Pancreas (tissue), 10 donors: Measurements from ENCODE around the gene VPS35L. TPM values are rescaled to one million over a fixed set of nuclear protein-coding genes. Genes with fewer than 3 reads are reported as not detected.
"Not testable (repeated sequence)": the region's sequence is repeated elsewhere in the genome, so short reads cannot be mapped to it uniquely, and the experiment has no call there.

Source experiments
- ATAC-seq, 4 donors: fragments of 200-7000 bp; cut with Tn5 transposase; one replicate each; pipeline versions ENCODE4 v1.8.0 to v1.9.1; 2020; ENCODE audit warnings: mild to moderate bottlenecking in 4 of 4, moderate library complexity in 4 of 4
- DNase-seq, 6 donors: peaks; one replicate each; pipeline ENCODE4 v3.0.0-alpha.2; 2020
- FAIRE-seq: peaks from 2 replicates; lab custom pipeline; 2012; peaks lifted over from hg19 to GRCh38; lab: Jason Lieb, UNC
- H3K27ac ChIP-seq, 4 donors: fragments of 200-600 bp; sonication (generic); 1 replicate in 3 of 4; 2 replicates in 1 of 4; pipeline versions ENCODE4 v1.5.0 to v1.8.0; 2020
- H3K27me3 ChIP-seq, 4 donors: fragments of 200-600 bp; one replicate each; pipeline ENCODE4 v1.8.0; 2021
- H3K36me3 ChIP-seq, 3 donors: fragments of 200-600 bp; sonication (generic) in 1 of 3; one replicate each; pipeline versions ENCODE4 v1.5.0 to v1.8.0; 2020 to 2021
- H3K4me1 ChIP-seq, 3 donors: fragments of 200-600 bp; one replicate each; pipeline ENCODE4 v1.8.0; 2021
- H3K4me3 ChIP-seq, 4 donors: fragments of 200-600 bp; sonication (generic) in 2 of 4; one replicate each; pipeline versions ENCODE4 v1.5.0 to v1.8.0; 2020 to 2021
- H3K9me3 ChIP-seq, 4 donors: fragments of 200-600 bp; one replicate each; pipeline ENCODE4 v1.8.0; 2021
- WGBS, 2 donors: extraction: QIAGEN DNeasy Blood & Tissue Kit; methylation state at CpG; one replicate each; pipeline ENCODE4 v1.1.7; 2013; 5-methylcytosine and 5-hydroxymethylcytosine counted together
- intact Hi-C, 3 donors: fragments of 100-400 bp; cut with DNase I; formaldehyde crosslinking; loops; one replicate each; pipeline versions ENCODE4 v1.11.1 to v1.14.2; 2022
- polyA plus RNA-seq, 2 donors: library from polyadenylated mRNA; stranded (reverse); fragments of 200-250 nt; gene quantifications; one replicate each; pipeline ENCODE4 v1.2.3, GENCODE V29; 2013
- total RNA-seq, 6 donors: library from RNA; stranded (reverse); fragmentation: NEBNext Ultra II Directional in 4 of 6; extraction: Animal tissue kit (Norgen Biotek cat#: 25700) in 4 of 6; gene quantifications; one replicate each; pipeline versions ENCODE4 v1.2.1 to v1.2.4, GENCODE V29; 2021 to 2023
- TF ChIP-seq, protein P1 (sequence below), 4 donors: fragments of 200-600 bp; sonication (generic) in 3 of 4; IDR thresholded peaks; one replicate each; pipeline versions ENCODE4 v1.5.0 to v1.8.0; 2021; ENCODE audit warnings: antibody characterized with exemption in 4 of 4
- donor health status: healthy with polysubstance abuse.
- donor health status: DM: no; HTN: no; CAD: no; lungs with moderate emphysema.
- donor health status: DM: no; HTN: no; CAD: no.
- donor health status: control.
- donor health status: control.
- donor health status: Bipolar disorder and iron deficiency.
- donor health status: DM: yes; HTN: yes; CAD: no.
- donor health status: DM: no; HTN: no; CAD: no.
- donor health status: DM: no; HTN: no; CAD: no.
- donor health status: DM: yes; HTN: yes; CAD: no.

The VPS35L gene
- total and polyA plus RNA-seq, 8 donors: 15.2 to 35.3 (median 22.3) TPM

DNA sequence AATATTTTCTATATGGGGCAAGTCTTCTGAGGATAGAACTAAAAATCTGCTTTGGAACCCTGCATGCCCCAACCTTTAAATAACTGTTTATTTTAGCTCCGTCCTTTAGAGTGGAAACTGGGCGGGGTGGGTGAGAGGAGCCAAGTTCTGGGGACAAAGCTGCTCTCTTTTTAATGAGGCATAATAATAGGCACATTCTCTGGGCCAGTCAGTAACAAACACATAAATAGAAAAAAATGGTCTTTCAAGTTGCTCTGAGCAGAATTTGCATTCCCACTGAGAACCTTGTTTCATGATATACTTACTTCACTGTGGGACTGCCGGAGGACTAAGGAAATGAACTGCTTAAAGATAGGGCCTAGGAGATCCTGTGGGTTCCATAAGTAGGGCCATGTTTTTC lies 111.0 kb downstream of the VPS35L start:
- no peak for ATAC-seq
- DNase-seq: no peak
- intact Hi-C loops: no loop called here
- FAIRE-seq: no peak
- Histone ChIP-seq H3K4me3 (no peak overlapping the region), H3K9me3 (no peaks in the 10 kb centered on the region), H3K27ac (no peak overlapping the region), H3K36me3 (peaks cover 0 to 10% (median 0%) of the 10 kb centered on the region in 3 donors), H3K27me3 (no peaks in the 10 kb centered on the region), H3K4me1 (no peaks in the 10 kb centered on the region)
- WGBS, 2 donors: 69 to 76% methylated on average over 3 of the region's 3 CpGs
- TF ChIP-seq, protein P1, sequence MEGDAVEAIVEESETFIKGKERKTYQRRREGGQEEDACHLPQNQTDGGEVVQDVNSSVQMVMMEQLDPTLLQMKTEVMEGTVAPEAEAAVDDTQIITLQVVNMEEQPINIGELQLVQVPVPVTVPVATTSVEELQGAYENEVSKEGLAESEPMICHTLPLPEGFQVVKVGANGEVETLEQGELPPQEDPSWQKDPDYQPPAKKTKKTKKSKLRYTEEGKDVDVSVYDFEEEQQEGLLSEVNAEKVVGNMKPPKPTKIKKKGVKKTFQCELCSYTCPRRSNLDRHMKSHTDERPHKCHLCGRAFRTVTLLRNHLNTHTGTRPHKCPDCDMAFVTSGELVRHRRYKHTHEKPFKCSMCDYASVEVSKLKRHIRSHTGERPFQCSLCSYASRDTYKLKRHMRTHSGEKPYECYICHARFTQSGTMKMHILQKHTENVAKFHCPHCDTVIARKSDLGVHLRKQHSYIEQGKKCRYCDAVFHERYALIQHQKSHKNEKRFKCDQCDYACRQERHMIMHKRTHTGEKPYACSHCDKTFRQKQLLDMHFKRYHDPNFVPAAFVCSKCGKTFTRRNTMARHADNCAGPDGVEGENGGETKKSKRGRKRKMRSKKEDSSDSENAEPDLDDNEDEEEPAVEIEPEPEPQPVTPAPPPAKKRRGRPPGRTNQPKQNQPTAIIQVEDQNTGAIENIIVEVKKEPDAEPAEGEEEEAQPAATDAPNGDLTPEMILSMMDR (IDR thresholded peaks at IDR 0.05): no peak

DNA sequence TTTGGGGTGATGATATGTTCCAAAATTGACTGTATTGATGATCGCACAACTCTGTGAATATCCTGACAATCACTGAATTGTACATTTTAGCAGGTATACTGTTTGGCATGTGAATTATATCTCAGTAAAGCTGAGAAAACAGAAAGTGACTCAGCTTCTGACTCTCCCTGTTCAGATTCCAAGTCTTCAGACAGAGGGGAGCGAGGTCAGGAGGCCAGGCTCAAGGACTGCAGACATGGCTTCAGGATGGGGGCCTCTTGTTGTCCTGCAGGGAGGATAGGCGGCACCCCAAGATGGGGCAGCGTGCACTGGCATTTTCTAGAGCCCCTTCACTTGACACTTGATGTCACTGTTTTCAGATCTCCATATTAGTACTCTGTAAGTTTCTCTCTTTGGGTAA lies 116.9 kb downstream of the VPS35L start:
- peaks cover 0 to 10% (median 0%) of the 10 kb centered on the region in 3 donors for H3K36me3 ChIP-seq
- 96 to 98% methylated on average over 4 of the region's 4 CpGs for whole genome bisulfite sequencing, 2 donors
- no peak for FAIRE-seq
- H3K27ac ChIP-seq: no peak overlapping the region
- TF ChIP-seq, protein P1 (IDR thresholded peaks at IDR 0.05): no peak
- H3K4me1 ChIP-seq: no peaks in the 10 kb centered on the region
- H3K4me3 ChIP-seq: no peak overlapping the region
- no peaks in the 10 kb centered on the region for H3K9me3 ChIP-seq
- H3K27me3 ChIP-seq: no peaks in the 10 kb centered on the region
- intact Hi-C loops: no loop called here
- ATAC-seq: no peak
- no peak for DNase-seq

DNA sequence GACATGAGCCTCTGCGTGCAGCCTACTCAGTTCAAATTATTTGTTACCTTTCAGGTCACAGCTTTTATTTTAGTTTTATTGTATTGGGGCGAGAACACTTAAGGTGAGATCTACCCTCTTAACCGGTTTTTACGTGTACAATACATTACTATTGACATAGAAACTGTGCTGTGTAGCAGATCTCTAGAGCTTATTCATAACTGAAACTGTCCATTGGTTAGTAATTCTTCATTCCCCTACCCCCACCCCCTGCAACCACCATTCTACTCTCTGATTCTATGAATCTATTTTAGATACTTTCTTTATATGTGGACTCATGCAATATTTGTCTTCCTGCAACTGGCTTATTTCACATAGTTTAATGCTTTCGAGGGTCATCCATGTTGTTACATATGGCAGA lies 119.0 kb downstream of the VPS35L start:
- TF ChIP-seq, protein P1 (IDR thresholded peaks at IDR 0.05): no peak
- no peaks in the 10 kb centered on the region for H3K9me3 ChIP-seq
- FAIRE-seq (no peak), ATAC-seq (no peak), DNase-seq (no peak)
- peaks cover 0 to 1% (median 0%) of the 10 kb centered on the region in 3 donors for H3K36me3 ChIP-seq
- H3K4me1 ChIP-seq: no peaks in the 10 kb centered on the region
- H3K27ac ChIP-seq: no peak overlapping the region
- 97% methylated on average over 5 of the region's 5 CpGs for WGBS, 2 donors
- H3K4me3 ChIP-seq: no peak overlapping the region
- intact Hi-C loops: no loop called here
- no peaks in the 10 kb centered on the region for H3K27me3 ChIP-seq

DNA sequence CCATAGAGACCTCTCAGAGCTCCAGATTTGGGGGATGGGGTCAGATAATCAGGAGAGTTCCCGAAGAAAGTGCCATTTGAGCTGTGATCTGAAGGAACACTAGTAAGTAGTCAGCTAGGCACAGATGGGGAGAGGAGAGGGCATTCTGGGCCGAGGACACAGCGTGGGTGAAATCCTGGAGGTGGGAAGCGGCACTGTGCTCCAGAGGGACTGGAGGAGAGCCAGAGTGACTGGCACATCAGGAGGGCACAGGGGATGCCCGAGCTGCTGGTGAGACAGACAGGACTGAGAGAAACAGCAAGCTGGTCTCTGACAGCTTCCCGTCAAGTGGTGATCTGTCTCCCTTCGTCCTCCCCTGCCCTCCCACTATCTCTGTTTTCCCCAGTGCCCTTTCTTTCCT lies 121.9 kb downstream of the VPS35L start:
- intact Hi-C loops: no loop called here
- TF ChIP-seq, protein P1 (IDR thresholded peaks at IDR 0.05): no peak
- H3K36me3 ChIP-seq: no peaks in the 10 kb centered on the region
- no peak for FAIRE-seq
- H3K27me3 ChIP-seq: no peaks in the 10 kb centered on the region
- no peak overlapping the region for H3K27ac ChIP-seq
- no peaks in the 10 kb centered on the region for H3K9me3 ChIP-seq
- ATAC-seq: no peak
- WGBS, 2 donors: 83 to 92% methylated on average over 7 of the region's 7 CpGs
- H3K4me3 ChIP-seq: no peak overlapping the region
- no peak for DNase-seq
- no peaks in the 10 kb centered on the region for H3K4me1 ChIP-seq

DNA sequence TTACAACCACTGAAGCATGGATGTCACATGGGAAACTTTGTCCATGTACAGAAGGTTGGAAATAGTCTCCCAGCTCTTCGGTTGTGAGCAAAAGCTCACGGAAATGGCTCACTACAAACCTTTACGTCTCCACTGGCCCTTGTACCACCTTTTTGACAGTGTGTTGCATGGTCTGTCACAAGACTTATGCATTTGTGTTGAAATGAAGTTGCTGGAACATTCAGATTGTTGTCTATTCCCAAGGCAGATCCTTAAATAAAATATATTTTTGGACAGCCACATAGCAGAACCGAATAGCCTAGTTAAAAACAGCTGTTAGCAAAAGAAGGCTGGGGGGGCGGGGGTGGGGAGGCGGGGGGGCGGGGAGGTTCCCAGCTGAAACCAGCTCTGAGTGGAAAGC lies 123.3 kb downstream of the VPS35L start:
- Histone ChIP-seq H3K4me1 (no peaks in the 10 kb centered on the region), H3K9me3 (no peaks in the 10 kb centered on the region), H3K4me3 (no peak overlapping the region), H3K27me3 (no peaks in the 10 kb centered on the region), H3K36me3 (peaks cover 0 to 8% (median 6%) of the 10 kb centered on the region in 3 donors), H3K27ac (no peak overlapping the region)
- no peak for DNase-seq
- TF ChIP-seq, protein P1 (IDR thresholded peaks at IDR 0.05): no peak
- intact Hi-C loops: no loop called here
- 90 to 93% methylated on average over 7 of the region's 7 CpGs for WGBS, 2 donors
- no peak for FAIRE-seq
- ATAC-seq: no peak

DNA sequence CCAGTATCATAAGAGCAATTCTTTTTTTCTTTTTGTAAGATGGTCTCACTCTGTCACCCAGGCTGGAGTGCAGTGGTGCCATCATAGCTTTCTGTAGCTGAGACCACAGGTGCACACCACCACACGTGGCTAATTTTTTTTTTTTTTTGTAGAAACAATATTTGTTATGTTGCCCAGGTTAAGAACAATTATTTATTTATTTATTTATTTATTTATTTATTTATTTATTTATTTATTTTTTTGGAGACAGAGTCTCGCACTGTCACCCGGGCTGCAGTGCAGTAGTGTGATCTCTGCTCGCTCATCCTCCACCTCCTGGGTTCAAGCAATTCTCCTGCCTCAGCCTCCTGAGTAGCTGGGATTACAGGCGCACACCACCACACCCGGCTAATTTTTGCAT lies 123.8 kb downstream of the VPS35L start:
- H3K9me3 ChIP-seq, ATAC-seq, FAIRE-seq, intact Hi-C loops, H3K4me3 ChIP-seq, H3K27ac ChIP-seq, H3K4me1 ChIP-seq, H3K27me3 ChIP-seq, DNase-seq: not testable (repeated sequence)
- peaks cover 0 to 13% (median 6%) of the 10 kb centered on the region in 3 donors for H3K36me3 ChIP-seq
- 95 to 97% methylated on average over 6 of the region's 6 CpGs for WGBS, 2 donors
